ENCODE results near the gene ATG9B.
A peak's percentile ranks its signal among the peaks of the same experiment; 100 is the strongest.

The ATG9B gene

GRCh38 chr7:150997075-150997511 is 27.2 kb downstream of the ATG9B start:
- H3K27ac ChIP-seq: no peak overlapping the region
- no peak for DNase-seq (ENCODE audit: low spot score)
- TF ChIP-seq CTCF (IDR thresholded peaks at IDR 0.05): no peak
- H3K4me3 ChIP-seq: no peak overlapping the region

GRCh38 chr7:150996376-150997074 is 27.8 kb downstream of the ATG9B start:
- Histone ChIP-seq H3K27ac (no peak overlapping the region), H3K4me3 (no peak overlapping the region)

GRCh38 chr7:150994838-150995510 is 29.3 kb downstream of the ATG9B start:
- peak overlapping the region; percentile 40 for H3K4me3 ChIP-seq
- TF ChIP-seq CTCF (IDR thresholded peaks at IDR 0.05): no peak
- H3K27ac ChIP-seq: no peak overlapping the region
- no peak for DNase-seq (ENCODE audit: low spot score)

More at GRCh38 chr7:150996376-150997074, 27.8 kb downstream of the ATG9B start:
- DNase-seq (ENCODE audit: low spot score): no peak
- TF ChIP-seq CTCF (IDR thresholded peaks at IDR 0.05): no peak

- peak overlapping the region; percentile 40 for H3K4me3 ChIP-seq
- TF ChIP-seq CTCF (IDR thresholded peaks at IDR 0.05): no peak
- no peak for DNase-seq (ENCODE audit: low spot score)
- H3K27ac ChIP-seq: peak overlapping the region in 1 of 2 donors; percentile 26
Measured at GRCh38 chr7:150994141-150994837, 30.0 kb downstream of the ATG9B start.

GRCh38 chr7:150993511-150993910 is 30.8 kb downstream of the ATG9B start:
- TF ChIP-seq CTCF (IDR thresholded peaks at IDR 0.05): no peak
- Histone ChIP-seq H3K27ac (peak overlapping the region in 1 of 2 donors; percentile 57), H3K4me3 (peak overlapping the region; percentile 10)
- no peak for DNase-seq (ENCODE audit: low spot score)

GRCh38 chr7:150992833-150993302 is 31.4 kb downstream of the ATG9B start:
- Histone ChIP-seq H3K27ac (peak overlapping the region in 1 of 2 donors; percentile 57), H3K4me3 (no peak overlapping the region)
- no peak for DNase-seq (ENCODE audit: low spot score)
- no peak for TF ChIP-seq CTCF (IDR thresholded peaks at IDR 0.05)

Measured in coronary artery (tissue), 2 donors.